ENCODE measurements around the gene KATNAL1. TPM values are rescaled to one million over a fixed set of nuclear protein-coding genes. Genes with fewer than 3 reads are reported as not detected.

Gene KATNAL1
- total RNA-seq, 1 experiment from 2014 or later, result 11.2 TPM

GRCh38 chr13:30255696-30256095 lies 51.7 kb downstream of the KATNAL1 start:
- Mint-ChIP-seq H3K4me3 (no peak overlapping the region), H3K9me3 (peaks cover 11 to 13% of the 10 kb centered on the region in 2 experiments; a peak in 4 of 5 replicates), H3K4me1 (peaks cover 11 to 16% of the 10 kb centered on the region in 2 experiments), H3K27me3 (ENCODE audit: low read depth) (no peaks in the 10 kb centered on the region), H3K36me3 (ENCODE audit: insufficient read depth in 1 of 3, low read depth in 3 of 3) (peaks cover 10 to 32% (median 20%) of the 10 kb centered on the region in 3 experiments), H3K27ac (no peak overlapping the region)
- no peaks in the 10 kb centered on the region for H3K23me2 ChIP-seq (ENCODE audit: insufficient read length, low read depth, low read length, poor library complexity, severe bottlenecking)
- H2BK5ac ChIP-seq (ENCODE audit: insufficient read length, low read length), result no peak overlapping the region
- H3K18ac ChIP-seq (ENCODE audit: insufficient read length, low read depth, low read length), result no peak overlapping the region
- no peak overlapping the region for H4K8ac ChIP-seq (replicated peaks; ENCODE audit: insufficient read length, low read depth, low read length)
- H3K56ac ChIP-seq (ENCODE audit: insufficient read length, low read depth, low read length), result no peak overlapping the region
- no peaks in the 10 kb centered on the region; the same call in 1 of the 2 replicates for H3K4me1 ChIP-seq (ENCODE audit: insufficient read depth, low read length)
- H2BK15ac ChIP-seq (ENCODE audit: low read depth, low read length), result no peak overlapping the region
- H2AFZ ChIP-seq (ENCODE audit: low read length), result no peak overlapping the region
- no peak for DNase-seq
- H4K5ac ChIP-seq (ENCODE audit: insufficient read length, low read depth, low read length), result no peak overlapping the region
- H2BK20ac ChIP-seq (ENCODE audit: low read depth, low read length, poor library complexity, severe bottlenecking), result no peak overlapping the region
- H3K79me1 ChIP-seq (ENCODE audit: insufficient read depth, low read depth, low read length, poor library complexity, severe bottlenecking), result no peaks in the 10 kb centered on the region
- H2BK120ac ChIP-seq (ENCODE audit: low read depth, low read length, poor library complexity, severe bottlenecking), result no peak overlapping the region
- H3K14ac ChIP-seq (ENCODE audit: insufficient read depth, low read length), result no peak overlapping the region
- no peak overlapping the region for H4K91ac ChIP-seq (ENCODE audit: insufficient read length, low read depth, low read length)
- no peak overlapping the region for H3K4me2 ChIP-seq (ENCODE audit: insufficient read depth, insufficient read length, low read length)
- no peak overlapping the region for H3T11ph ChIP-seq (ENCODE audit: low read length)
- H3K23ac ChIP-seq (ENCODE audit: insufficient read length, low read depth, low read length), result no peak overlapping the region
- no peak for TF ChIP-seq CTCF (conservative IDR thresholded peaks at IDR 0.05)
- WGBS (ENCODE audit: extremely low coverage, insufficient read length, low lambda C conversion rate), result no CpG with 5 or more reads among the region's 1 CpG
- no peaks in the 10 kb centered on the region for H3K79me2 ChIP-seq (ENCODE audit: insufficient read depth, low read length)
- no peaks in the 10 kb centered on the region for H3K9me3 ChIP-seq (ENCODE audit: control insufficient read depth, low read depth, low read length)
- no peaks in the 10 kb centered on the region for H3K27me3 ChIP-seq (ENCODE audit: insufficient read depth, low read length)
- H3K27ac ChIP-seq (ENCODE audit: insufficient read length, low read depth, low read length), result no peak overlapping the region
- no peak overlapping the region for H2BK12ac ChIP-seq (ENCODE audit: insufficient read length, low read depth, low read length)
- no peak overlapping the region for H3K4ac ChIP-seq (ENCODE audit: low read depth, low read length)
- H2AK5ac ChIP-seq (ENCODE audit: insufficient read length, low read length), result no peak overlapping the region
- no peaks in the 10 kb centered on the region for H4K20me1 ChIP-seq (ENCODE audit: control insufficient read depth, insufficient read depth, insufficient read length)
- H3K9ac ChIP-seq (ENCODE audit: extremely low read depth, insufficient read length, low read length), result no peak overlapping the region
